ENCODE measurements around the gene AGPAT4.

AGPAT4 gene

DNA sequence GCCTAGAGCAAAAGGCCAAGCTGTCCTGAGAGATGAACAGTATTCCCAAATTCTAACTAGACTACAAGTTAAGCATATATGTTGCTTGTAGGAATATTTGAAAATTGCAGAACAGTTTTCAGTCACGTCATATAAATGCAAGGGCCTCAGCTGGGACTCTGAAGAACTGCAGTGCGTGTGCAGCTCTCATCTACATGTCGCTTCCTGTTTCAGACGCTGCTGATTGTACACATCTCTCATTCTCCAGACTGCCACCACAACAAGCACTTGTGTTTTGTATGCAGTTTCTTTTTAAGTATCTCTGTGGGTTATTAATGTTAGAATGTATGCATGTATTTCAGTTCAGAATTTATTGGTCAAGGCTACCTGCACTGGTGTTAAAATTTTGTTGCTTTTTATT, 162.6 kb downstream of the AGPAT4 start:
- Mint-ChIP-seq H3K4me1 (no peaks in the 10 kb centered on the region), H3K27me3 (ENCODE audit: low read depth) (no peaks in the 10 kb centered on the region), H3K27ac (no peak overlapping the region), H3K9me3 (no peaks in the 10 kb centered on the region), H3K36me3 (ENCODE audit: low read depth) (peaks cover 89% of the 10 kb centered on the region), H3K4me3 (no peak overlapping the region)
- TF ChIP-seq, protein P1, sequence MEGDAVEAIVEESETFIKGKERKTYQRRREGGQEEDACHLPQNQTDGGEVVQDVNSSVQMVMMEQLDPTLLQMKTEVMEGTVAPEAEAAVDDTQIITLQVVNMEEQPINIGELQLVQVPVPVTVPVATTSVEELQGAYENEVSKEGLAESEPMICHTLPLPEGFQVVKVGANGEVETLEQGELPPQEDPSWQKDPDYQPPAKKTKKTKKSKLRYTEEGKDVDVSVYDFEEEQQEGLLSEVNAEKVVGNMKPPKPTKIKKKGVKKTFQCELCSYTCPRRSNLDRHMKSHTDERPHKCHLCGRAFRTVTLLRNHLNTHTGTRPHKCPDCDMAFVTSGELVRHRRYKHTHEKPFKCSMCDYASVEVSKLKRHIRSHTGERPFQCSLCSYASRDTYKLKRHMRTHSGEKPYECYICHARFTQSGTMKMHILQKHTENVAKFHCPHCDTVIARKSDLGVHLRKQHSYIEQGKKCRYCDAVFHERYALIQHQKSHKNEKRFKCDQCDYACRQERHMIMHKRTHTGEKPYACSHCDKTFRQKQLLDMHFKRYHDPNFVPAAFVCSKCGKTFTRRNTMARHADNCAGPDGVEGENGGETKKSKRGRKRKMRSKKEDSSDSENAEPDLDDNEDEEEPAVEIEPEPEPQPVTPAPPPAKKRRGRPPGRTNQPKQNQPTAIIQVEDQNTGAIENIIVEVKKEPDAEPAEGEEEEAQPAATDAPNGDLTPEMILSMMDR (IDR thresholded peaks at IDR 0.05; ENCODE audit: unreplicated experiment in 3 of 3): no peak

DNA sequence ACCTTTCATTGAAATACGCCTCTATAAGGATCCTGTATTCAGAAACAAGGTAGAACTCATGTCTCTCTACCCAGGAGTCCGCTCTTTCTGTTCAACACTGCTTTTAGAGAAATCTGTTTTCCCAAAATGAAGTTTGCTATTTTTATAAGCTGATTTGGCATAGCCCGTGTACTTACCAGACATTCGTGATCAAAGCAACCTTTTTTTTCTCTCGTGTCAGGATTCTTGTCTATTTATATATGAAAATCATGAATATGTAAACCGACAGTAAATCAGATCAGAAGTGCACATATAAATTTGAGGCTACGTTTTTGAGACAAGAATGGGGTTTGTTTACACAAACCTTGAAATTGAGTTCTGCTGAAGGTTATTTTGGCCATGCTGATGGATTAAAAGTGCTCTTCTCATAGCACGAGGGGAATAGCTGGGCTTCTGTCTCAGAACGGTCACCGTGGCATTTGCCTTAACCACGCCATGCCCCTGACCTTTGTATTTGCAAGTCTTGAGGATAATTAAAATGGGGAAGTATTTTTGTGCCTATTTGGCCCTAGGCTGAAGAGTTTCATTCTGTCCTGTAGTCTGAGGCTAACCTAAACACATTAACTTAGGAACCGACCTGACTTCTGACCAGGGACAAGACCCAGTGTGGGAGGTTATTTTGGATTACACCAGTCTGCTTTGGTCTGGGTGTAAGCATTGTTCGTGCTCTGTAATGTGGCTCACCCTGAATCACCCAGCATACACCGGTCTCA, 163.7 kb downstream of the AGPAT4 start:
- Mint-ChIP-seq H3K4me3 (no peak overlapping the region), H3K9me3 (no peaks in the 10 kb centered on the region), H3K27ac (no peak overlapping the region), H3K4me1 (no peaks in the 10 kb centered on the region), H3K27me3 (ENCODE audit: low read depth) (no peaks in the 10 kb centered on the region), H3K36me3 (ENCODE audit: low read depth) (peaks cover 89% of the 10 kb centered on the region)
- TF ChIP-seq, protein P1 (IDR thresholded peaks at IDR 0.05; ENCODE audit: unreplicated experiment in 3 of 3): no peak

DNA sequence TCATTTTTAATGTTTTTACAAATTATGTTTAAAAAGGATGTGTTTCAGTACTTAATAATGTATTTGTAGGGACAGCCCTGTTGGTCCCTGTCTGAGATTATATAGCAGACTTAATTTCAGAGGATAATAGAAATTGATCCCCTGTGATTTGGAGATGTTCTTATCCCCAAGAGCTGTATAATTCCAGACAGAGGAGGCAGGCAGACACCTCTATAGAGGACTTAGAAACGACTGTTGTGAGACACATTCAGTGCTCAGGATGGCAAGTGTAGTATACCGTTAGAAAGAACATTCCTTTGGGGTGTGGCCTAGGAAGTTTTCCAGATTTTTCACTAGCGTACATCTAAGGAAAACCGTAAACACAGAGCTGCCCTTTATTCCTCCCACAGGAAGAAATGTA, 164.5 kb downstream of the AGPAT4 start:
- TF ChIP-seq, protein P1 (IDR thresholded peaks at IDR 0.05; ENCODE audit: unreplicated experiment in 3 of 3): no peak
- no peaks in the 10 kb centered on the region for H3K27me3 Mint-ChIP-seq (ENCODE audit: low read depth)
- H3K27ac Mint-ChIP-seq: no peak overlapping the region

DNA sequence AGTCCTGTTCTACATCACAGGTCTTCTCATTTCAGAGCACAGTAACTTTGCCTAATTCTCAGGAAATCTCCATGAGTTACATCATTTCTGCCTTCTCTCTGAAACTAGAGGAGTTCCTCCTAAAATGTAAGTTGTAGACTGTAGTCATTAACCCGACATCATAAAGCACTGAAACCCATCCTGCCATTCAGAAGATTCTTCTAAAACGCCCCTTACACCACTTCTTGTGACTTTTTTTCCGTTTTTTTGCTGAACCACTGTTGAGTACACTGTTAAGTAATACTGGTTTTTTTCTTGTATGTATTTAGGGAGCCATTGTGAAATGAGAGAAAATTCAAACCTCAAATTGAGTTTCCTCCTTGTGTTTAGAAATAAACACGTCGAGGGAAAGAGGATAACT, 164.9 kb downstream of the AGPAT4 start:
- TF ChIP-seq, protein P1 (IDR thresholded peaks at IDR 0.05; ENCODE audit: unreplicated experiment in 3 of 3): no peak
- H3K4me1 Mint-ChIP-seq: no peaks in the 10 kb centered on the region
- H3K9me3 Mint-ChIP-seq: no peaks in the 10 kb centered on the region
- H3K4me3 Mint-ChIP-seq: no peak overlapping the region
- H3K27me3 Mint-ChIP-seq (ENCODE audit: low read depth): no peaks in the 10 kb centered on the region
- H3K36me3 Mint-ChIP-seq (ENCODE audit: low read depth): peaks cover 83% of the 10 kb centered on the region
- no peak overlapping the region for H3K27ac Mint-ChIP-seq

More for the DNA sequence above, 164.5 kb downstream of the AGPAT4 start:
- no peak overlapping the region for H3K4me3 Mint-ChIP-seq
- no peaks in the 10 kb centered on the region for H3K9me3 Mint-ChIP-seq
- no peaks in the 10 kb centered on the region for H3K4me1 Mint-ChIP-seq
- H3K36me3 Mint-ChIP-seq (ENCODE audit: low read depth): peaks cover 85% of the 10 kb centered on the region

DNA sequence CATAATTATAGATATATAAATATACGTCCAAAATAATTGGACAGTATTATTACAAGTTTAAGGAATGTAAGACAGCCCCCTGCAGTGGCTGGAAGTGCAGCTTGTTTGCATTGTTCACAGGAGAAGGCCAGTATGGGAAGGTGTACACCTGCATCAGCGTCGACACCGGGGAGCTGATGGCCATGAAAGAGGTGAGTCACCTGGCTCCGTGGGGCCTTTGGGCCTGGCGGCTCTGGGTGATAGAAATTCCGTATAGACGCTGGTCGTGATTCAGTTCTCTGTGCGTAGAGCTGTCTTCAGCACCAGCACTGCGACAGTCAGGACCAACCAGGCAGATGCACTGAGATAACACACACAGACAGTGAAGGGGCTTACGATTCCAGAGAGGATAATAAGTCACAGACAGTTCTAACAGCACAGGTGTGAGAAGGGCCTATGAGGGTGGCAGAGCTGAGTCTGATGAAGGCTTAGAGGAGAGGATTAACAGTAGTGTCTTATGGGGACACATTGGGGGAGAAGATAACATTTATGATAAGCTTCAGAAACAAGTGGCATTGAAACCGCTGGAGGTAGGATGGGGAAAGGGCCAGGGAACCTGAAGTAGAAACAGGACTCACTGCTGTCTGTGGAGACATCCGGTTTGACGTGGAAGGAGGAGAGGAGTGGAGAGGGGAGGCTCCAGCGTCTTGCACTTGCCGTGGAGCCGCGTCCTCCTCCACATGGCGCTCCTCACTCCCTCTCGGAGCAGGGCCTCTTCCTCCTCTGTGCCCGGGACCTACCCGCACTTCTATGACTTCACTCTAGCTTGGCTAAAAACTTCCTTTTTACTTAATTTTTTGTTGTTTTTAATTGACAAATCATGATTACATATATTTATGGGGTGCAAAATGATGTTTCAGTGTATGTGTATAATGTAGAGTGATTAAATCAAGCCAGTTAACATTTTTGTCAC, 165.8 kb downstream of the AGPAT4 start:
- H3K4me1 Mint-ChIP-seq: no peaks in the 10 kb centered on the region
- H3K36me3 Mint-ChIP-seq (ENCODE audit: low read depth): peaks cover 87% of the 10 kb centered on the region
- H3K4me3 Mint-ChIP-seq: no peak overlapping the region
- H3K27me3 Mint-ChIP-seq (ENCODE audit: low read depth): no peaks in the 10 kb centered on the region
- TF ChIP-seq, protein P1 (IDR thresholded peaks at IDR 0.05; ENCODE audit: unreplicated experiment in 3 of 3): no peak
- H3K27ac Mint-ChIP-seq: no peak overlapping the region
- H3K9me3 Mint-ChIP-seq: no peaks in the 10 kb centered on the region
